Skeletal muscle tissue (tissue), 4 donors: ENCODE data around the gene PCDH1. TPM values are rescaled to one million over a fixed set of nuclear protein-coding genes. Genes with fewer than 3 reads are reported as not detected.

Experiments used
- H3K27ac ChIP-seq: one replicate; pipeline ENCODE4 v1.7.0; 2013; ENCODE audit warnings: mild to moderate bottlenecking, low read depth, low read length, inconsistent platforms
- H3K27me3 ChIP-seq, 3 donors: one replicate each; pipeline ENCODE4 v1.7.0; 2013; ENCODE audit warnings: low read length in 3 of 3; ENCODE audit not compliant: control insufficient read depth in 3 of 3, insufficient read depth in 3 of 3
- H3K36me3 ChIP-seq, 3 donors: one replicate each; pipeline ENCODE4 v1.7.0; 2013; ENCODE audit warnings: low read length in 3 of 3; ENCODE audit not compliant: control insufficient read depth in 3 of 3, insufficient read depth in 3 of 3
- H3K4me1 ChIP-seq, 3 donors: one replicate each; pipeline ENCODE4 v1.7.0; 2013; ENCODE audit warnings: low read length in 3 of 3, mild to moderate bottlenecking in 3 of 3; ENCODE audit not compliant: control insufficient read depth in 3 of 3, insufficient read depth in 3 of 3
- H3K4me3 ChIP-seq, 3 donors: one replicate each; pipeline ENCODE4 v1.7.0; 2013; ENCODE audit warnings: low read length in 3 of 3
- H3K9ac ChIP-seq, 3 donors: one replicate each; pipeline ENCODE4 v1.7.0; 2013; ENCODE audit warnings: low read length in 3 of 3, mild to moderate bottlenecking in 3 of 3, moderate library complexity in 2 of 3, low read depth in 1 of 3
- H3K9me3 ChIP-seq, 3 donors: one replicate each; pipeline ENCODE4 v1.7.0; 2013; ENCODE audit warnings: low read length in 3 of 3; ENCODE audit not compliant: control insufficient read depth in 3 of 3
- total RNA-seq: library from RNA; depleted of rRNA; stranded (reverse); fragments of >200 nt; gene quantifications from one replicate; pipeline ENCODE4 v1.2.3, GENCODE V29; 2014
- donor health status: Osteomylitis.

Gene PCDH1
- total RNA-seq, 1 donor from 2014 or later: 20.9 TPM

GRCh38 chr5:141807329-141807728 is 70.9 kb downstream of the PCDH1 start:
- H3K9me3 ChIP-seq: no peaks in the 10 kb centered on the region
- peaks cover 17 to 38% (median 21%) of the 10 kb centered on the region in 3 donors for H3K4me1 ChIP-seq
- no peaks in the 10 kb centered on the region for H3K36me3 ChIP-seq
- H3K4me3 ChIP-seq: no peak overlapping the region
- no peak overlapping the region for H3K27ac ChIP-seq
- no peak overlapping the region for H3K9ac ChIP-seq
- peaks cover 33 to 54% (median 47%) of the 10 kb centered on the region in 3 donors for H3K27me3 ChIP-seq

GRCh38 chr5:141806626-141807025 is 71.6 kb downstream of the PCDH1 start:
- Histone ChIP-seq H3K4me3 (no peak overlapping the region), H3K9me3 (no peaks in the 10 kb centered on the region), H3K4me1 (peaks cover 17 to 37% (median 21%) of the 10 kb centered on the region in 3 donors), H3K9ac (no peak overlapping the region), H3K27me3 (peaks cover 33 to 48% (median 45%) of the 10 kb centered on the region in 3 donors), H3K36me3 (no peaks in the 10 kb centered on the region), H3K27ac (peak overlapping the region; percentile 80)

GRCh38 chr5:141805874-141806595 is 72.2 kb downstream of the PCDH1 start:
- Histone ChIP-seq H3K27me3 (peaks cover 30 to 42% (median 40%) of the 10 kb centered on the region in 3 donors), H3K4me1 (peaks cover 17 to 33% (median 21%) of the 10 kb centered on the region in 3 donors), H3K4me3 (no peak overlapping the region), H3K9me3 (no peaks in the 10 kb centered on the region), H3K27ac (peak overlapping the region; percentile 80), H3K36me3 (no peaks in the 10 kb centered on the region), H3K9ac (peak overlapping the region in 1 of 3 donors; percentile 19)

GRCh38 chr5:141804475-141804874 is 73.7 kb downstream of the PCDH1 start:
- no peaks in the 10 kb centered on the region for H3K9me3 ChIP-seq
- H3K27ac ChIP-seq: peak overlapping the region; percentile 80
- peaks cover 17 to 32% (median 21%) of the 10 kb centered on the region in 3 donors for H3K4me1 ChIP-seq
- H3K4me3 ChIP-seq: no peak overlapping the region
- peaks cover 26 to 35% (median 34%) of the 10 kb centered on the region in 3 donors for H3K27me3 ChIP-seq
- no peaks in the 10 kb centered on the region for H3K36me3 ChIP-seq
- no peak overlapping the region for H3K9ac ChIP-seq

Other genes starting within 250 kb of the PCDH1 start
- 40.7 TPM for gene HDAC3, start 241.6 kb downstream of the PCDH1 start, total RNA-seq
- gene RELL2, start 241.4 kb downstream of the PCDH1 start, total RNA-seq: under 0.01 TPM
- gene FCHSD1, start 227.0 kb downstream of the PCDH1 start, total RNA-seq: 5.2 TPM
- 5.2 TPM for gene ARAP3, start 196.2 kb downstream of the PCDH1 start, total RNA-seq
- 42.3 TPM for gene DELE1, start 45.5 kb upstream of the PCDH1 start, total RNA-seq
- gene PCDH12, start 79.8 kb upstream of the PCDH1 start, total RNA-seq: 12.0 TPM
- 44.4 TPM for gene RNF14, start 90.7 kb upstream of the PCDH1 start, total RNA-seq
- gene GNPDA1, start 134.6 kb upstream of the PCDH1 start, total RNA-seq: 25.1 TPM
- 43.3 TPM for gene NDFIP1, start 230.4 kb upstream of the PCDH1 start, total RNA-seq